Stimulated activated CD4-positive, alpha-beta T cell treated with anti-CD3 and anti-CD28 coated beads, TNF-alpha, amount 100 ng/mL, for 48 hours (primary cell): ENCODE results near the gene FANCM.

Experiments
- DNase-seq, 3 donors: peaks; one replicate each; pipeline ENCODE4 v3.0.0-alpha.2; 2020; ENCODE audit warnings: low read depth in 3 of 3

Gene FANCM

GRCh38 chr14:45227566-45227965 lies 91.8 kb downstream of the FANCM start:
- no peak for DNase-seq

- DNase-seq, result no peak
Measured at GRCh38 chr14:45238988-45239387, 103.3 kb downstream of the FANCM start.

GRCh38 chr14:45242706-45243105 lies 107.0 kb downstream of the FANCM start:
- DNase-seq, result no peak

- no peak for DNase-seq
Measured at GRCh38 chr14:45246151-45246550, 110.4 kb downstream of the FANCM start.

GRCh38 chr14:45246691-45247090 lies 111.0 kb downstream of the FANCM start:
- no peak for DNase-seq

GRCh38 chr14:45247427-45247826 lies 111.7 kb downstream of the FANCM start:
- DNase-seq, result no peak

- no peak for DNase-seq
Measured at GRCh38 chr14:45249856-45250575, 114.3 kb downstream of the FANCM start.
